Activated T-helper 9 cell treated with anti-CD3 and anti-CD28 coated beads, Interleukin-2, amount 50 U/mL, for 16 hours (primary cell): ENCODE data around the gene HIP1R.
"Not testable (repeated sequence)": the region's sequence is repeated elsewhere in the genome, so short reads cannot be mapped to it uniquely, and the experiment has no call there.

ENCODE experiments used
- DNase-seq: peaks from one replicate; pipeline ENCODE4 v3.0.0-alpha.2; 2020; ENCODE audit warnings: low read depth

HIP1R gene

GRCh38 chr12:122894193-122895121 is 59.2 kb downstream of the HIP1R start:
- DNase-seq, result no peak

- DNase-seq, result no peak
Observed at GRCh38 chr12:122895320-122895703, 60.1 kb downstream of the HIP1R start.

DNA sequence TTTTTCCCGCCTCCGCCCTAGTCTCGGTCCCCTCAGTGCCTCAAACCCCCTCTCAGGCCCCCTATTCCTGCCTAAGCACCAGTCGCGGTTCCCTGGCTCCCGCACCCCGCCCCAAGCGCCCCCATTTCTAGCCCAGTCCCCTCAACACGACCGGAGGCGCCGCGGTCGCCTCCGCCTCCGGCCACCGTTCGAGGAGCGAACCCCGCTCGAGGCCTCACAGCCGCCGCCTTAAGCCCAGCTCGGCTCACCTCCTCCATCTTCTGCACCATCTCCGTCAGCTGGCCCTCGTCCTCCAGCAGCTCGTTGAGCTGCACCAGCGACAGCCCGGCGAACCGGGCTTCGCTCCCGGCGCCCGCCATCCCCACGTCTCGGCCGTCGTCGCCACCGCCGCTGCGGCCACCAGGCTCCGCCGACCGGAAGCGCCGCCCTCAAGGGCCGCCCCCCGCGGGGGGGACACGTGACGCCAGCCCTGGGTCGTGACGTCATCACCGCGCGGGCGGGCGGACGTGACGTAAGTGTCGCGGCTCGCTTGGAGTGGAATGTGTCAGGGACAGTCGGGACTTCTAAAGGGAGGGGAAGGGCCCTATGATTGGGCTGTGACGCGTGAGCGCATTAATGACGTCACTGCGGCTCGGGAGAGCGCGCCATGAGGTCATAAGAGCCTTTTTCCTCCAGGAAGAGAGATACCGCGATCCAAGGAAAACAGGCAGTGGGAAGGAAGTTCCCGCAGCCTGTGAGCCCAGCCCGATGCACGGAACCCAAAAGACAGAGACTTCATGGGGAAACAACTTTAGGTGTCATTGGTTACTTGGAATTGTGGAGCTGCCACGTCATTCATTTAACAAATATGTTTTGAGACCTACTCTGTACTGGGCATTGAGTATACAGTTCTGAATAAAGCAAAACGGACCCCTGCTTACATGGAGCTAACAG is 60.7 kb downstream of the HIP1R start, which contains the start of gene VPS37B:
TSS of gene VPS37B (minus strand) at position 421 of the 933 bp plus-strand sequence. CDS start at position 359, 62 bp downstream.
- peak; percentile 80 for DNase-seq

DNA sequence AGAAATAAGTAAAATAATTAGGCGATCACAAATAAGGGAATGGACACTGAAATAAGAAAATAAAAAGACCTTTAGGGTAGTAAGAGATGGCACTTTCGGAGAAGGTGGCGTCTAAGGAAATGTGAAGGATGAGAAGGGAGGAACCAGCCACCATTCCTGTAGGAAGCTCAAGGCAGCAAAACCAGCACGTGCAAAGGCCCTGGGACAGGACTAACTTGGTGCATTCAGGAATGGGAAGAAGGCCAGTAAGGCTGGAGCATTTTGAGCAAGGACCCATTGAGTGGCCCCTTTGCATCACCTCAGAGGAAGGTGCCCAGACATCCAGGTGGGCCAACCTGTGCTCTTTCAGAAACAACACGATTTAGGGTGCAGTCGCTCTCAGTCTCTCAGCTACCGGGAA is 61.4 kb downstream of the HIP1R start:
- no peak for DNase-seq

DNA sequence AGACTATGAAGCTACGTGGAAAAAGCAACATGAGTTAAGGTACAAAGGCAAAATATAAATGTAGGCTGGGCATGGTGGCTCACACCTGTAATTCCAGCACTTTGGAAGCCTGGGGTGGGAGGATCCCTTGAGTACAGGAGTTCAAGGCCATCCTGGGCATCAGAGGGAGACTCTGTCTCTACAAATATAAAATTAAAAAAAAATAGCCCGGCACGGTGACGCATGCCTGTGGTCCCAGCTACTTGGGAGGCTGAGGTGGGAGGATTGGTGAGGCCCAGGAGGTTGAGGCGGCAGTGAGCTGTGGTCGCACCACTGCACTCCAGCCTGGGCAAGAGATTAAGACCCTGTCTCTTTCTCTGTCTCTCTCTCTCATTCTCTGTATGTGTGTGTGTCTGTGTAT is 64.6 kb downstream of the HIP1R start:
- no peak for DNase-seq

DNA sequence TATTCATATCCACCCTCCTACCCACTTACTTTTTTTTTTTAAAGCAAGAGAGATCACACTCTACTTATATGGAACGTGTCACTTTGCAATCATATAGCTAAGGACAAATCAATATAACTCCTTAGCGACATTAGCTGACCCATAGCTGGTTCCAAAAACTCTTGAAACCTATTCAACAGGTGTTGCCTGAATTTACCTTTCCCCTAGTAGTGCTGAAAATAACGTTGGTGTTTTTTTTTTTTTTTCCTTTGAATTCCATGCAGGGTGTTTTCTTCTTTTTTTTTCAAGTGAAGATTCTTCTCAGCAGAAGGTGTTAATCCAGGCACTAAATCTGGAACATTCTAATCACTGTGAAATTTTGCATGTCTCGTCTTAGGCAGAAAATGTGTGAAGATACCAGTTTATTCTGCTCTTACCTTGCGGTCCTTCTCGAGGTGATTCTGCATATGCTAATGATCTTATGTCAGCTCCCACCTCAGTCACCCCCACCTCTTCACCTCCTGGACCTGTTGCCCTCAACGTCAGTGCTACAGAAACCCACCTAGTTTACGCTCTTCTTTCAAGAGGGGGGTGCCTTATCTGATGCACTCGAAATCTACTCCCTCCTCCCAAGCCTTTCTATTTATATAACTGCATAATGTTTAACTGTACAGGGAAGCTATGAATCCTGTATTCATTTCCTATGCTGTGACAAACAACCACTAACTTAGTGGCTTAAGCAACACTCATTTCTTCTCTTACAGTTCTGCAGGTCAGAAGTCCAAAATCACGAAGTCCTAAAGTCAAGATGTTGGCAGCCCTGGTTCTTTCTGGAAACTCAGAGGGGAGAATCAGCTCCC is 67.8 kb downstream of the HIP1R start:
- no peak for DNase-seq

- no peak for DNase-seq
Observed at GRCh38 chr12:122903693-122904034, 68.4 kb downstream of the HIP1R start.

DNA sequence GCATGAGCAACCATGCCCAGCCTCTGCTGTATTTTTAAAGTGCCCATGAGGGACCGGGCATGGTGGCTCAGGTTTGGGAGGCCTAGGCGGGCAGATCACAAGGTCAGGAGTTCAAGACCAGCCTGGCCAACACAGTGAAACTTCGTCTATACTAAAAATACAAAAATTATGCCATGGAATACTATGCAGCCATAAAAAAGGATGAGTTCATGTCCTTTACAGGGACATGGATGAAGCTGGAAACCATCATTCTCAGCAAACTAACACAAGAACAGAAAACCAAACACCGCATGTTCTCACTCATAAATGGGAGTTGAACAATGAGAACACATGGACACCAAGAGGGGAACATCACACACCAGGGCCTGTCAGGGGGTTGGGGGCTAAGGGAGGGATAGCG is 70.0 kb downstream of the HIP1R start:
- DNase-seq, result not testable (repeated sequence)

DNA sequence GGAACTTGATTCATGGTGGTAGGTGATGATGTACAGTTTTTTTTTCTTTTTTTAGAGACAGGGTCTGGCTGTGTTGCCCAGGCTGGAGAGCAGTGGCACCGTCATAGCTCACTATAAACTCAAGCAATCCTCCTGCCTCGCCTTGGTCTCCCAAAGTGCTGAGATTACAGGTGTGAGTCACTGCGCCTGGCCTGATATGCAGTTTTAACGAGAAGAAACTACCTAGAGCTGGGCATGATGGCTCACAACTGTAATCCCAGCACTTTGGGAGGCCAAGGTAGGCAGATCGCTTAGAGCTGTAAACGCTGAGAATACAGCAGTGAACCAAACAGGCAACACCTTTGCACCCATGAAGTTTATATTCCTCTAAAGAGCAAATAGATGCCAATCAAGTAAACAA is 73.7 kb downstream of the HIP1R start:
- no peak for DNase-seq

GRCh38 chr12:122909442-122910288 is 74.4 kb downstream of the HIP1R start:
- DNase-seq, result no peak
